HL-60/S4 treated with retinoic acid at 250 ng/mL for 4 days and 3 days (cell line): ENCODE results near the gene PDZD2.
"Not testable (repeated sequence)": the region's sequence is repeated elsewhere in the genome, so short reads cannot be mapped to it uniquely, and the experiment has no call there.

Source experiments
- in situ Hi-C: fragments of 300-500 bp; cut with MboI; formaldehyde crosslinking; loops from 2 replicates; pipeline ENCODE4 v1.7.0; 2022; ENCODE audit warnings: low sequenced_read_pairs

The PDZD2 gene

DNA sequence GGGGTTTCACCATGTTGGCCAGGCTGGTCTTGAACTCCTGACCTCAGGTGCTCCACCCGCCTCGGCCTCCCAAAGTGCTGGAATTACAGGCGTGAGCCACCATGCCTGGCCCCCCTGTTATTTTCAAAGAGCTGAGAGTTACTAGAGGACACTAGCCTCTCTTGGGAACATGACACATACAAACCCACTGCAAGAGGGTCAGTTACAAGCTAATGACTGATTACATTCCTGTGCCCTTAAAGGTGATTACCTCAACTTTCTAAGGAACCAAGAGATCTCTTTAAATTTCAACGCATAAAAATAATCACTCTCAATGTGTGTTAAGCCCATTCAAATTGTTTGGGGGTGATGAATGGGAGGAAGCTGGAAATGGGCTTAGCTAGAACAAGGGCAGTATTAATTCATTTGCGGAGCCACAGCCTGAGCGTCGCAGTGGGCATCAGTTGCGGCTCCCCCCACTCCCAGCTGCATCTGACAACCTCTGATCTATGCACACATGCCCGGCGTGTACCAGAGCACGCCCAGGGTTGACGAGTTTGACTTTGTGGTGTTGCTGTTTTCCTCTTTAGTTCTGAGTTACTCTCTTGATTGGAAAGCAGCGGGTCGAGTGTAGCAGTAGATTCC is 388.3 kb downstream of the PDZD2 start:
- in situ Hi-C loops: no loop called here

- in situ Hi-C loops: no loop called here
Measured at GRCh38 chr5:32027717-32028458, 389.0 kb downstream of the PDZD2 start.

DNA sequence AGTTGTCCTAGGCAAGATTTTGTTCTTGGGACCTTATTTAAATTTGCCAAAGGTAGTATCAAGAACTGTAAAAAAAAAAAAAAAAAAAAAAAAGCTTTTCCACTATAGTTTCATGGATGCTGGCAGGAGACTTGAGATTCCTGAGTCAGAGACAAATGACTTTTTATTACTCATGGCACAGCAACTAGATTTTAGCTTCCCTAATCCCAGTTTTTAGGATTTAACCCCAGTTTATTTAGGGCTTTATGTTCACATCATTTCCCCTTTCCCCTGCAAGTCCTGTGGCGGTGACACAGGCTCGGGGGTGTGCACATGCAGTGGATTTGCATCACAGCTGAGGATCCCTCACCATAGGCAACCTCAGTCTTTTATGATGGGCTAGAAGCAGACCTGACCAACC is 390.3 kb downstream of the PDZD2 start:
- in situ Hi-C loops: no loop called here

DNA sequence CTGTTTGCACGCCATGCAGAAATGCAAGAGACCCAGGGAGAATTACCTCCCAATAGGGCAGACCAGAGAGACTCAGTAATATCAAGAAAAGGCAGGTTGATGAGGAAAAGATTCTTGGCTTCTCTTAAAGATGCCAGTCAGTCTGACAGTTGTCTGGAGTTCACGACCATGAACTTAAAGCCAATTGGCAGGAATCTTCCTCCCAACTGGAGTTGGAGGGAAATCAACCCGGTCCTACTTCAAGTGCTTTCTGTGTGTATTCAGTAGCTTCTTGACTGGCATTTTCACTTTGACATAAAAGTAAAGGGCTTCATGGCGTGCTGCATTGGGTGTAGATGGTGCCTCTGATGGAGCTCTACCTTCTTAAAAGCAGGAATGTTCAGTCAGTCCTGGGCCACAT is 390.9 kb downstream of the PDZD2 start:
- in situ Hi-C loops: no loop called here

GRCh38 chr5:32030222-32030621 is 391.3 kb downstream of the PDZD2 start:
- in situ Hi-C loops: no loop called here

DNA sequence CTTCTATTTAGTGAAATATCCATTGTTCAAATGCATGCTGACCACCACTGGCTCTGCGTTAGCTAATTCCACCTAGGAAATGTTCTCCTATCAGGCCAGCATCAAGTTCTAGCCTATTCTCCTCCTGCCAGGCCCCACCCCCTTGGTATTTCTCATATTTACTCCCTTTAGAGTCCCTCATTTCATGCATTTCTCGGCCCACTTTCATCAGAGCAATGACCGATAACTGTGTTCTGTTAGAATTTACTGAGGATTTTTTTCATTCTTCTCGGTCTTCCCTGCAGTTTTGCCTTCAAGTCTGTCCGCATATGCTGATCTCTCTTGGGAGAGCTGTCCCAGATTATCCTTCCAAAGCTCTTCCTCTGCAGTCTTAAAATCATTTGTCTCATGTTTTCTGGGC is 391.8 kb downstream of the PDZD2 start:
- in situ Hi-C loops: no loop called here

- in situ Hi-C loops: no loop called here
Measured at GRCh38 chr5:32031089-32031488, 392.2 kb downstream of the PDZD2 start.

- in situ Hi-C loops: no loop called here
Measured at GRCh38 chr5:32038523-32038922, 399.6 kb downstream of the PDZD2 start.

DNA sequence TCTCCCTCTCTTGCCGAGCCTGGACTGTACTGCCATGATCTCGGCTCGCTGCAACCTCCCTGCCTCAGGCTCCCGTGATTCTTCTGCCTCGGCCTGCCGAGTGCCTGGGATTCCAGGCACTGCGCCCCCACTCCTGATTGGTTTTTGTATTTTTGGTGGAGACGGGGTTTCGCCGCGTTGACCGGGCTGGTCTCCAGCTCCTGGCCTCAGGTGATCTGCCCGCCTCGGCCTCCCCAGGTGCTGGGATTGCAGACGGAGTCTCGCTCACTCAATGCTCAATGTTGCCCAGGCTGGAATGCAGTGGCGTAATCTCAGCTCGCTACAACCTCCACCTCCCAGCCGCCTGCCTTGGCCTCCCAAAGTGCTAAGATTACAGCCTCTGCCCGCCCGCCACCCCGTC is 400.2 kb downstream of the PDZD2 start:
- in situ Hi-C loops: not testable (repeated sequence)

DNA sequence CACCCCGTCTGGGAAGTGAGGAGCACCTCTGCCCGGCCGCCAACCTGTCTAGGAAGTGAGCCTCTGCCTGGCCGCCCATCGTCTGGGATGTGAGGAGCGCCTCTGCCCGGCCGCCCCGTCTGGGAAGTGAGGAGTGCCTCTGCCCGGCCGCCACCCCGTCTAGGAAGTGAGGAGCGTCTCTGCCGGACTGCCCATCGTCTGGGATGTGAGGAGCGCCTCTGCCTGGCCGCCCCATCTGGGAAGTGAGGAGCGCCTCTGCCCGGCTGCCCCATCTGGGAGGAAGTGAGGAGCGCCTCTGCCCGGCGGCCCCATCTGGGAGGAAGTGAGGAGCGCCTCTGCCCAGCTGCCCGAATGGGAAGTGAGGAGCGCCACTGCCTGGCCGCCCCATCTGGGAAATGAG is 400.7 kb downstream of the PDZD2 start:
- in situ Hi-C loops: not testable (repeated sequence)

GRCh38 chr5:32040181-32040695 is 401.3 kb downstream of the PDZD2 start:
- in situ Hi-C loops: not testable (repeated sequence)

GRCh38 chr5:32042551-32042961 is 403.6 kb downstream of the PDZD2 start:
- in situ Hi-C loops: no loop called here

GRCh38 chr5:32043105-32043504 is 404.2 kb downstream of the PDZD2 start:
- in situ Hi-C loops: no loop called here

- in situ Hi-C loops: no loop called here
Measured at GRCh38 chr5:32044434-32044833, 405.5 kb downstream of the PDZD2 start.

DNA sequence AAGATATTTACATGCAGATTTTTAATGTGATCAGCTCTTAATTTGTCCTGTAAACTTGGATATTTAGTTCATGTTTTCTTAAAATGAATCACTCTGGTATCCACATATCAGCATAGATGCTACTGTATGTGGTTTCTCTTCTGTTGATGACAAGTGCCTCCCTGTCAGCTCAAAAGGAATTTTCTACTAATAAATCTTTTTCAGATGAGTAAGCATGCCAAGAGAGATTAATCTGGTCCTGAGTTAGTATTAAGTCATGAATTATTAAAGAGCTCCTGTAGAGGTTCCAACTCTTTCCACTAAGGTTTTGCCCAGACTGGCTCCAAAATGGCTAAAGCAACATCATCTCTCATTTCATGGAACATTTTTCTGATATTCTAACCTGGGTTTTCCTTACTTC is 406.0 kb downstream of the PDZD2 start:
- in situ Hi-C loops: no loop called here

- in situ Hi-C loops: no loop called here
Measured at GRCh38 chr5:32047056-32047455, 408.1 kb downstream of the PDZD2 start.

- in situ Hi-C loops: no loop called here
Measured at GRCh38 chr5:32051796-32052195, 412.9 kb downstream of the PDZD2 start.

DNA sequence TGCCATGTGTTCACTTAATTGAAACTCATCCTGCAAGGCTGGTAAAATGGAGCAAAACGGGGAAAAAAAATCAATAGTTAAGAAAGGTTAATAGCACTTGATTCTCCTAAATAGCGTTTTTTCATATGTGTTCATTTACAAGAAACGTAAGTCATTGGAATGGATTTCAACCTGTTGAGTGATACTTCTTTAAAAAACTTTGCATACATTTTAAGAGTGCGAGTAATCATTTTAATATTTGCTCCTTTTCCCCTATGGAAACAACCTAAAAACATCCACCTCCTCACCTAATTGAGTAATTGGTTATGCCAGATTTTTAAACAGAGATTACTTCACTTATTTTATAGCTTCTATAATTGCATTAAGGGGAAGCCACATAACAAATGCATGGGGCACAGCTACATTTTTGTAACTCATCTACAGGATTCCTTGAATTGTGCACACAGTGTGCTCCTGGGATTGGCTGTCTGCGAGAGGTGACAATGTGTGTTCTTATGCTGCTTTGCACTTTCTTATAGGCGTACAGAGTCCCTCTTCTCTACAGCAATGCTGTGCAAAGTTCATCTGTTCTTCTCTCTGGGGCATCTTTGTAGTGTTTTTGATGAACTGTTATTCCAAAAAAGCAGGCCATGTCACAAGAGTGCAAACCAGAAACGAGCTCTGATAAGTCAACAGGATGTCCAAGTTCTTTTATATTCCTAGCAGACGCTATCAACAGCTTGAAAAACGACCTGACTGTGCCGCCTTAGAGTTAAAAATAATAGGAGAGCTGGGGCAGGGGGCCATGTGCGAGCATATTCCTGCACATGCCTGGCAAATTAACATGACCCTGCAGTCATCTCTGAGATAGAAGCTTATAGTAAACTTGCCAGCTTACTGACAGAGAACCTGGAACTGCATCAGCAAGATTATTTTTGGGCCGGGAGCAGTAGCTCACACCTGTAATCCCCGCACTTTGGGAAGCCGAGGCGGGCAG is 417.2 kb downstream of the PDZD2 start:
- in situ Hi-C loops: no loop called here

GRCh38 chr5:32057187-32058096 is 418.5 kb downstream of the PDZD2 start:
- in situ Hi-C loops: no loop called here

- in situ Hi-C loops: no loop called here
Measured at GRCh38 chr5:32058101-32058500, 419.2 kb downstream of the PDZD2 start.
